Activated CD4-positive, alpha-beta T cell treated with anti-CD3 and anti-CD28 coated beads, Interleukin-2, amount 50 U/mL, for 24 hours (primary cell): ENCODE measurements around the gene TMEM94.
"Not testable (repeated sequence)": the region's sequence is repeated elsewhere in the genome, so short reads cannot be mapped to it uniquely, and the experiment has no call there.

ENCODE experiments used
- DNase-seq, 2 donors: peaks; one replicate each; pipeline ENCODE4 v3.0.0-alpha.2; 2020; ENCODE audit warnings: low read depth in 1 of 2, low spot score in 1 of 2

The TMEM94 gene

DNA sequence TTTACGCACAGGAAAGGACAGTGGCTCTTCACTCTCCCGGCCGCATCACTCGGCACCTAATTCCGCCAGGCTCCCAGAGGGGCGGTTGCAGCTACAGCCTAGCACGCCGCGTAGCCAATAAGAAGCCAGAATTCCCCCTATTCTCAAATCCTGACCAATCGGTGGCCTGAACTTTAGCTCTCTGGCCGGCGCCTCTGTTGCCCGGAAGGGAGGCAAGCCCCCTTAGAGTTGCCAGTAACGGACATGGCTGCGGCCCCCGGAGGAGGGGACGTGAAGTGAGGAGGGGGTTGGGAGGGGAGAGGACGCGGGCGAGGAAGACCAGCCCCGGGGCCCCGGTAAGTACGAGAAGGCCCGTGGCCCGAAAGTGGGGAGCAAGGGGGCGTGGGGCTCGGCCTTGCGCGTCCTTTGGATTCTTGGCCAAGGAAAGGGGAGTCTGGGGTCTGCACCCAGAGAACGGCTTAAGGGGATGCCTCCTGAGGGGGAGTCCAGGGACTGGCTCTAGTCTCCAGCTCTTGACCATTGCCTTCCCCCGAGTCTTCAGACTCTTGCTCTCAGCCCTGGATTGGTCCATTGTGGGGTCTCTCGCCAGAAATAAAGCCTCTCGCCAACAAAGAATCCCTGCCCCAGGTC lies at the start of gene TMEM94:
TMEM94 (plus strand) TSS at position 219 of the 630 bp plus-strand sequence. CDS start 15,271 bp downstream, outside the sequence.
- peak; percentile 71 to 91 for DNase-seq

DNA sequence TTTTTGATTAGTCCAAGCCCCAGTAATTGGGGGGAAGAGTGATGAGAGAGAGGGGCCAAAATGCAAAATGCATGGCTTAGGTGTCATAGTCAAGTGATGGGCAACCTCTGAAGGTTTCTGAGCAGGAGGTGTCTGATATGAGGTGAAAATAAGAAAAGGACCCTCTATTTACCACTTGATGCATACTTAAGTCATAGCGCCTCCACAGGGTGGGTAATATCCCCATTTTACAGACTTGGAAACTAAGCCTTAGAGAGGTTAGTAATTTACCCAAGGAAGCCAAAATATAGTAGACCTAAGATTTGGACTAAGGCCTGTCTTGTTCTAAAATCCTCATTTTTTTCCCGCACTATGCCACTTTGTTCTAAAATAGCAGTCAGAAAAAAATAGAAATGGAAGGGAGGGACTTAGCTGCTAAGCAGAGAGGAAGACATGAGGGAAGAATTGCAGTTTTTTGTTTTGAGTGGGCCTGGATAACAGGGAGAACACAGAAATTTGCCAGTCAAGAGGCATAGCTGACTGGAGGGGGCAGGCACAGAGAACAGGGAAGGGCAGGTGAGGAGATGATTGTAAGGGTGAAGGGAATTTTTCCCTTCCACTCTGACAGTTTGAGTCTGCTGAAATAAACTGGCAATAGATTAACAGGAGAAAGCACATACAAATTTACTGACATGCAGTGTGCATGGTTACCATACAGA lies 48.6 kb upstream of the TMEM94 start:
- no peak for DNase-seq

DNA sequence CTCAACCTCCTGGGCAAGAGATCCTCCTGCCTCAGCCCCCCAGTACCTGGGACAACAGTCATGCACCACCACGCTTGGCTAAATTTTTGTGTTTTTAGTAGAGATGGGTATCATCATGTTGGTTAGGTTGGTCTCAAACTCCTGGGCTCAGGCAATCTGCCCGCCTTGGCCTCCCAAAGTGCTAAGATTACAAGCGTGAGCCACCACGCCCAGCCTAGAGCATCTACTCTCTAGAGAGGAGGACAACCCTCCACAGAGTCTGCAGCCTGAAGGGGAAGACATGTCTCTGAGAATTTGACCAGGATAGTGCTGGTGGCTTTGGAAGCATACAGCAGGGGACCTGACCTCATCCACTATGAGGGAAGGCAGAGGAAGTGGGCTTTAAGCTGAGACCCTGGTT lies 46.3 kb upstream of the TMEM94 start:
- no peak for DNase-seq

DNA sequence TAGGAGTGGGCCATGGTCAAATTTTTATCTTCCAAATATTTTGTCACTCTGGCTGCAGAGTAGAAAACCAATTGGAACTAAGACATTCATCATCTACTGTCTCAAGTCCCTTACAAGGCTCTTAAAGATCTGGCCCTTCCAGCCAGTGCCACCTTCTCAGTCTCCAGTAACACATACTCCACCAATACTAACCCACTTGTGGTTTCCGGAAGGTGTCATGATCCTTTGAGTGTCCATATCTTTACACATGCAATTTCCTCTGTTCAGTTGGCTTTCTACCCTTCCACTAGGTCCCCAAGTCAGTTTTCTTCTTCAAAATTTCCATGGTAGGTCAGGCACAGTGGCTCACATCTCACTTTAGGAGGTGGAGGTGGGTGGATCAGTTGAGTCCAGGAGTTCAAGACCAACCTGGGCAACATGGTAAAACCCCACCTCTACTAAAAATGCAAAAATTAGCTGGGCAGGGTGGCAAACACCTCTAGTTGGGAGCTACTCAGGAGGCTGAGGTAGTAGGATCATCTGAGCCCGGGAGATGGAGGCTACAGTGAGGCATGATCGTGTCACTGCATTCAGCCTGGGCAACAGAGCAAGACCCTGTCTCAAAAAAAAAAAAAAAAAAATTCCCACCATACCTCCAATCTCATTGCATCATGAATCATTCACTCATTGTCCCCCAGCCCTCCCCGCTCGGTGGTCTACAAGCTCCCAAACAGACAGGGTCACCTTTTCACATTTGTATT lies 44.9 kb upstream of the TMEM94 start:
- no peak for DNase-seq

DNA sequence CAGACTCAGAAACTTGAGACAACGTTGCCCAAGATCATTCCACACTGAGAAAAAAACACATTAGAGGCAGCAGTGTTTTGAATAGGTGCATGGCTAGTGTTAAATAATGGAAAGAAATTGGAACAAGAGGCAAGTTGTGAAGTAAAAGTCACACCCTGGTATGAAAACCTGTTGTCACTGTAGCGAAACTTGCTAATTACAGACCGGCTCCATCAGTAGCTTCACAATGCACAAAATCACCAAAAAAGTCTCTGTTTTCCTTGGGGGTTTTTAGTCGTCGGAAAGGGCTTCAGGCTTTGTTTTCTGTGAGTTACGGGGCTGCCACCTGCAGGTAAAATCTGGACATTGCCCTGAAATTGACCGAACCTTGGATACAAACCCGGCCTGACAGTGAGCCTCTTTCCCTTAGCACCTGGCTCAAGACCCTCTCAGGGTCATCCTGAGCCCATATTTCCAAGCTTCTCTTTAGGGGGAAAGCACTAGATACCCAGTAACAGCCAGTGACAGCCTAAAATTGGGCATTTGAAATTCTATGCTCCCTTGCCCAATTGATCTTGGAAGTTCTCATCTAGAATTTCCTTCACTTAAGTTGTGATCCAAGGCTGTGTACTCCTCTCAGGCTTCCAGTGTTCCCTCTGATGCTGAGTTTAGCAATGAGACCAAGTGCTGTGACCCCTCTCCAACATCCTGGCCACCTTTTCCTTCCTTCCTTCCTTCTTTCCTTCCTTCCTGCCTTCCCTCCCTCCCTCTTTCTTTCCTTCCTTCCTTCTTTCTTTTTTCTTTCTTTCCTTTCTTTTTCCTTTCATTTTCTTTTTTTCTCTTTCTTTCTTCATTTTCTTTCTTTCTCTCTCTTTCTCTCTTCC lies 43.7 kb upstream of the TMEM94 start:
- peak; percentile 53 to 69 for DNase-seq

DNA sequence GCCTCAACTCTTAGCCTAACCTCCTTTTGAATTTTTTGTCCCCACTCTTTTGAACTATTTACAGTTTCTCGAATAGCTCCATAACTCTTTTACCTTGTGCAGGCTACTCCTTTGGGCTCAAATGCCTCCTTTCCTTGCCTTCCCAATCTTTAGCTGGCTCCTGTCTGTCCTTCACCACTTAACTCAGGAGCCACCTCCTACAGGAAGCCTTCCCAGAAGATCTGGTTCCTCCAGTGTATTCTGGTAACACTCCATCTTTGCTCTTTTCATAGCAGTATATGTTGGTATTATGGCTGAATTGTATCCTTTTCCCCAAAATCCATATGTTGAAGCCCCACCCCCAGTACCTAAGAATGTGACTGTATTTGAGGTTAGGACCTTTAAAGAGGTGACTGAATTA lies 41.9 kb upstream of the TMEM94 start:
- DNase-seq: no peak

DNA sequence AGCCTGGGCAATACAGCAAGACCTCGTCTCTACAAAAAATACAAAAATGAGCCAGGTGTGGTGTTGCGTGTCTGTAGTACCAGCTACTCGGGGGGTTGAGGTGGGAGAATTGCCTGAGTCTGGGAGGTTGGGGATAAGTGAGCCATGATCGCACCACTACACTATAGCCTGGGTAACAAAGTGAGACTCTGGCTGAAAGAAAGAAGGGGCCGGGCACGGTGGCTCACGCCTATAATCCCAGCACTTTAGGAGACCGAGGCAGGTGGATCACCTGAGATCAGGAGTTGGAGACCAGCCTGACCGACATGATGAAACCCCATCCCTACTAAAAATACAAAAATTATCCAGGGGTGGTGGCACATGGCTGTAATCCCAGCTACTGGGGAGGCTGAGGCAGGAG lies 40.4 kb upstream of the TMEM94 start:
- DNase-seq: no peak

DNA sequence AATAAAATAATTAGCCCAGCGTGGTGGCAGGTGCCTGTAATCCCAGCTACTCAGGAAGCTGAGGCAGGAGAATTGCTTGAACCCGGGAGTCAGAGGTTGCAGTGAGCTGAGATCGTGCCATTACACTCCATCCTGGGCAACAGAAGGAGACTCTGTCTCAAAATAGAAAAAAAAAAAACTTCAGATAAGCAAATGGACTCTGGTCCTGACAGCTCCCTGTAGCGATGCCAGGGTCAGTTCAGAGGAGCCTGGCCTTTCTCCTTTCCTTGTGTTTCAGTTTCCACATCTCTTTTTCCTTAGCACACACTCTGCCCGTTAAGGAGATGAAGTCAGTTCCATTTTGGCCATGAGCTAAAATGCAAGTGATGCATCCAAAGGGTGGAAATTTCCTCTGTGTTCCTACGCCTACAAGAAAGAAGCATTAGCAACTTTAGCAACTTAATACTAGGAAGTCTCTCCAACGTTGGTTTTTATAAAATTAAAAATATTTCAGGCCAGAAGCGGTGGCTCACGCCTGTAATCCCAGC lies 39.3 kb upstream of the TMEM94 start:
- DNase-seq: no peak

DNA sequence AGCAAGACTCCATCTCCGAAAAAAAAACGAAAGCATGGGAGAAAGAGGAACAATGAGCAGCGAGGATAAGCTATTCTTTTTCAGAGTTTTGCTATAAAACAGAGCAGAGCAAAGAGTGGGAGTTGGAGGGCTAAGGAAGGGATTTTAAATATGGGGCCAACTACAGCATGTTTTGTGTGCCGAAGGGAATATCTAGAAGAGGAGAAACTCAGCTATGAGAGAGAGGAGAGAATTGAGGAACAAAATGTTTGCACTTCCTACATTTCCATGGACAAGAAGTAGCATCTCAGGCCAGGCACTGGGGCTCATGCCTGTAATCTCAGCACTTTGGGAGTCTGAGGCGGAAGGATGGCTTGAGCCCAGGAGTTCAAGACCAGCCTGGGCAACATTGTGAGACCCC lies 37.9 kb upstream of the TMEM94 start:
- no peak for DNase-seq

DNA sequence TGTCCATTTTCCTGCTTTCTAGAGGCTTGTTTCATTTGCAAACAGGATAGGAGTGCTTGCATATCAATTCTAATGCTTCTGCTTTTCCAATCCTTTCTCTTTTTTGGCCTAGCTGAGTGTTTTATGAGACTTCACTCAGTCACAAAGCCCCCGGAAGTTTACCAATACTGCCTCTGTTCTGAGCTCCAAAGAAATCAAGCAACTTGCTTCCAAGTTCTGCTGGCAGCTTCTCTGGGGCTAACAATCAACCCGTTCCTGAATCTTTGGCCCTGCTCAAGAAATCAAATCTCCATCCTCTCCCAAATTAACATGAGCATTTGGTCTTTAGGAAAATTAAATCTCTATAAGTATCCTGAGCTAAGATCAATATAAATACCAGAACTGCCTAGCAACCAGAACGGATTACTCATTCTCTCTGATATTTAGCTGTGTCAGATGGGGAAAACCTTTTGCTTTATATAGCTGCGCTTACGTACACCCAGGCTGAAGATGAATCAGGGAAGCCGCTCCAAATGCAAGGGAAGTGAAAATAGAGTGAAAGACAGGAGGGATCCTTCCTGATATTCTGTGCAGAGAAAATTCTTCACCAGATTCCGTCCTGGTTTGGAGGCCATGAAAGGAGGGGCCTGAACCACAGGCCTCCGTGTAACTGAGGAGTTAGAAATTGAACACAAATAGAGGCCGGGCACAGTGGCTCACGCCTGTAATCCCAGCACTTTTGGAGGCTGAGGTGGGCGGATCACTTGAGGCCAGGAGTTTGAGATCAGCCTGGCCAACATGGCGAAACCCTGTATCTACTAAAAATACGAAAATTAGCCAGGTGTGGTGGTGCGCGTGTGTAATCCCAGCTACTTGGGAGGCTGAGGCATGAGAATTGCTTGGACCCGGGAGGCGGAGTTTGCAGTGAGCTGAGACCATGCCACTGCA lies 27.6 kb upstream of the TMEM94 start:
- DNase-seq: no peak

DNA sequence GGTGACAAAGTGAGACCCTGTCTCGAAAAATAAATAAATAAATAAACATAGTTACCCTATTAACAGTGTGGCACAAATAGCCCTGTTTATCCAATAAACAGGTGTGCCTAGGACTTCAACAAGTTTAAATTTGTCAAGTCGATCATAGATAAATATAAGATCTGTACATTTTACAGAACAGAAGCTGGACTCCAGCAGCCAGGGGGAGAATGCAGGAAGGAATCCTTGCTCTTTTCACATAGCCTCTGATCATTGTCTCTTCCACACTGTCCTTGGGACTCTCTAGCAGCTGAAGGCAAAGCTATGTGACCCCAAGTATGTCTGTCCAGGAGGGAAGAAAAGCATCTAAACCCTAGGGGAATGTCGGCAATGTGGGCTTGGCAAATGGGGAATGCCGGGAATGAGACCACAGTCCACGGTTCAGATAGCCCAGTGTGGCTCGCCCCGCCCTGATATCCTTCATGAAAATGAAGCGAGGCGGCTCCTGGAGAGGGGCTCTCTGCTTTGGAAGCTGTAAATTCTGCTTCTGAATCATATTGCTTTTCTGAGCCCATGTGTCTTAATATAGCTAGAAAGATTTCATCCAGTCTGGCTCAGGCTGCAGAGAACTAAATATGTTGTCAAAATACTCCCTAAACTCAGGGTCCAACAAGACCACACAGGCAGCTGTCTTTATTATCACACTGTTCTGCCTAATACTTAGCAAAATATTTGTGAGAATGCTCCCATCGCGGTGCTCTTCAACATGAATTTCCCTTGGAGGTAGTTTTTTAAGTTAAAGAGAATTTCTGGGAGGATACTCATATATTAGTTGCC lies 26.1 kb upstream of the TMEM94 start:
- DNase-seq: no peak

DNA sequence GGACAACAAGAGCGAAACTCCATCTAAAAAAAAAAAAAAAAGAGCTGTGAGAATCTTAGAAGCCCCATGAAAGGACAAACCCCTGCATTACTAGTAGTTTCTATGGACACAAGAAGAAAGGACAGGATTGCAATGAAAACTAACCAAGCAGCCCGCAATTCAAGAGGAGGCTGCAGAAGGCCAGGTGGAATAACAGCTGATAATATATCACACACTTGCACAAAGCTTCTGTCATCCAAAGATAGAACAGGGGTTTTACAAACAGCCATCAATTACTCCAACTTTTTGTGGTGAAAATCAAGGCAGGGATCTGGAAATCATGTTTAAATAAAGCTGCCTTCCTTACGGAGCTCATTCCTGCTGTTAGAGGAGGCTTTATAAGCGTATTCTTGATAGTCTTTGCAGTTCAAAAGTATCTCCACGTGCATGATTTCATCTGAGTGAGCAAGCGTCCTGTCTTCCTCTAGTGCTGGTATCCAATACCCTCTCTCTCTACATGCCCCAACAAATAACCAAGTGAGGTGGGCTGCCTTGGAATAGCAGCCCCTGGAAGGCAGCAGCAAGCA lies 23.1 kb upstream of the TMEM94 start:
- no peak for DNase-seq

DNA sequence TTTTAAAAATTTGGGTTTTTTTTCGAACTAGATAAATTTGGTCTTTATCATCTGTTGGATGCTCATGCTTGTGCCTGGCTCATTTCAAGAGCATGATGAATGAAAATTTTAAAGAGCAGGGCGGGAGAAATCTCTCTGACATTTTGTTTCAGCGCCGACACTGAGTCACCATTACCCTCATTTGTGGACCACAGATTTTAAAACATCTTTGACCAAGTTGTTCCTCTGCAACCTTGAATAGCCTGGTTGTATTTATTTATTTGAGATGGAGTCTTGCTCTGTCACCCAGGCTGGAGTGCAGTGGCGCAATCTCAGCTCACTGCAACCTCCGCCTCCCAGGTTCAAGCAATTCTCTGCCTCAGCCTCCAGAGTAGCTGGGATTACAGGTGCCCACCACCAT lies 22.0 kb upstream of the TMEM94 start:
- DNase-seq: not testable (repeated sequence)

DNA sequence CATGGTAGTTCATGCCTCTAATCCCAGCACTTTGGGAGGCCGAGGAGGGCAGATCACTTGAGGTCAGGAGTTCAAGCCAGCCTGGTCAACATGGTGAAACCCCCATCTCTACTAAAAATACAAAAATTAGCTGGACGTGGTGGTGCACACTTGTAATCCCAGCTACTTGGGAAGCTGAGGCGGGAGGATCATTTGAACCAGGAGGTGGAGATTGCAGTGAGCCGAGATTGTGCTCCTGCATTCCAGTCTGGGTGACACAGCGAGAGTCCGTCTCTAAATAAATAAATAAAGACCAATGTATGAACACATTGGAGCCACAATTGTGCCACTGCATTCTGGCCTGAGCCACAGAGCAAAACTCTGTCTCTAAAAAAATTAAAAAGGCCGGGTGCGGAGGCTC lies 19.0 kb upstream of the TMEM94 start:
- DNase-seq: not testable (repeated sequence)

DNA sequence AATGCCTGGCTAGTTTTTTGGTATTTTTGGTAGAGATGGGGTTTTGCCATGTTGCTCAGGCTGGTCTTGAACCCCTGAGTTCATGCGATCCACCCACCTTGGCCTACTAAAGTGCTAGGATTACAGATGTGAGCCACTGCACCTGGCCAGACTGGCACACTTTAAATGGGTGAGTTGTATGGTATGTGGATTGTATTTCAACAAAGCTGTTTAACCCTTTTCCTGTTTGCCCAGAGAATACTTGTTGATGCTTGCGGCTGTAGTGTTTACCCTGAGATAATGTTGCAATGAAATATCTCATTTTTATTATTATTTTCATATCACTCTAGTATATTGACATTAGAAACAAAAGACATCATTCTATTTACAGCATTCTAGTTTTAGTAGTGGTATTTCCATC lies 17.1 kb upstream of the TMEM94 start:
- no peak for DNase-seq

DNA sequence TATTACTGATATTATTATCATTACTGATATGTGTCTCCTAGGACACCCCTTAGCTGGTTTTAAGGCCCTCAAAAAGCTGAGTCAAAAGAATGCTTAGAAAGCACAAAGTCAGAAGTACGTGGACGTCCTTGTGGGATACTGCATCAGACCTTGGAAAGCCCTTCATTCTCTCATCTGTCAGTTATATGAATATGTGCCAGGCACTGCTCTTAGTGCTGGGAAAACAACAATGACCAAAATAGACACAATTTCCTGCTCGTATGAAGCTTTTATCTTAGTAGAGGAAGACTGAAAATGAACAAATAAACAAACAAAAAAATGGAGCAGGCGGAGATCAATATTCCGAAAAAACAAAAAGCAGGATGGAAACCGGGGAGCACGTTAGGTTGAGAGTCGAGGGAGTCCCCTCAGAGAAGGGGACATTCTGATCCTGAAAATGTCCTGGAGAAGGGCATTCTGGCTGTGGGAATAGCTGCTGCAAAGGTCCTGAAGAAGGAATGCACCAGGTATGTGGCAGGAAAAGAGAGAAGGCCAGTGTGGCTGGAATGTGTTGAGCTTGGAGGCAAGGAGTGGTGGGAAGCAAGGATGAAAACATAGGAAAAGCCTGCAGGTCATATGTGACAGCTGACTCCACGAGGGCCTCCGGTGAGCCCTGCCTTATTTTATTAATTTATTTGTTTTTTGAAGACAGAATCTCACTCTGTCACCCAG lies 15.5 kb upstream of the TMEM94 start:
- no peak for DNase-seq

DNA sequence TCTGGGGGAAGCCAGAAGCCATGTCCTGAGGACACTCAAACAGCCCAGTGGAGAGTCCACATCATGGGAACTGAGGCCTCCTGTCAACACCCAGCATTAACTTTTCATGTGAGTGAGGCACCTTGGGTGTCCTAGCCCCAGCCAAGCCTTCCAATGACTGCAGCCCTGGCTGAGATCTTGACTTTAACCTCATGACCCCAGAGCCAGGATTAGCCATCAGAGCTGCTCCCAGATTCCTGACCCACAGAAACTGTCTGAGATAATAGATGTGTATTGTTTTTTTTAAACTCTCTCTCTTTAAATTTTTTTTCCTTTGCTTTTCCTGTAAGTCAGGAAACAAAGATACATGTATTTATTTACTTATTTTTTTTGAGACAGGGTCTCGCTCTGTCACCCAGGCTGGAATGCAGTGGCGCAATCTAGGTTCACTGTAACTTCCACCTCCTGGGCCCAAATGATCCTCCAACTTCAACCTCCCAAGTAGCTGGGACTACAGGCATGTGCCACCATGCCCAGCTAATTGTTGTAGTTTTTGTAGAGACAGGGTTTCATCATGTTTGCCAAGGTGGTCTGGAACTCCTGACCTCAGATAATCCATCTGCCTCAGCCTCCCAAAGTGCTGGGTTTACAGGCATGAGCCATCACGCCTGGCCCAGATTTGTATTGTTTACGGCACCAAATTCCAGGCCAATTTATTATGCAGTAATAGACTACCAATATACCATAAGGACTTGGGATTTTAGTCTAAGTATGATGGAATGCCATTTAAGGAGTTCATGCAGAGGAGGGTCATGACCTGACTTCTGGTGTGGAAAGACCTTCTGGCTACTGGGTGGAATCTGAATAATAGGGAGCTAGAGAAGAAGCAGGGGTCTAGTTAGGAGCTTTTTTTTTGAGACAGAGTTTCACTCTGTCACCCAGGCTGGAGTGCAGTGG lies 14.0 kb upstream of the TMEM94 start:
- no peak for DNase-seq
